Measurements from ENCODE around the gene CEACAM8.

The CEACAM8 gene

GRCh38 chr19:42584466-42584865 lies 10.3 kb downstream of the CEACAM8 start:
- TF ChIP-seq SUZ12 (IDR thresholded peaks at IDR 0.05) = no peak
- TF ChIP-seq BHLHE40 (IDR thresholded peaks at IDR 0.05; ENCODE audit: borderline replicate concordance) = no peak
- no peak for TF ChIP-seq CTBP1 (IDR thresholded peaks at IDR 0.05; ENCODE audit: borderline replicate concordance)
- TF ChIP-seq ZNF384 (IDR thresholded peaks at IDR 0.05) = no peak
- ChIA-PET POLR2A (no interaction called here), CTCF (no interaction called here)
- DNase-seq (ENCODE audit: extremely low spot score) = no peak

GRCh38 chr19:42577016-42577415 lies 17.7 kb downstream of the CEACAM8 start:
- POLR2A ChIA-PET = no interaction called here
- DNase-seq (ENCODE audit: extremely low spot score) = no peak
- TF ChIP-seq PKNOX1 (IDR thresholded peaks at IDR 0.05) = no peak
- TF ChIP-seq FOXA1 (IDR thresholded peaks at IDR 0.05) = no peak
- no peak for TF ChIP-seq ZNF384 (IDR thresholded peaks at IDR 0.05)
- TF ChIP-seq FOXM1 (IDR thresholded peaks at IDR 0.05; ENCODE audit: borderline replicate concordance) = no peak
- TF ChIP-seq FOXK2 (IDR thresholded peaks at IDR 0.05) = no peak
- no peak for TF ChIP-seq NFRKB (IDR thresholded peaks at IDR 0.05)
- TF ChIP-seq BHLHE40 (IDR thresholded peaks at IDR 0.05; ENCODE audit: borderline replicate concordance) = no peak
- CTCF ChIA-PET = interaction anchor here (0.7 kb wide), 1 partner anchor 13 kb away, joined by 3 read pairs; no protein-coding TSS in a partner anchor

DNA sequence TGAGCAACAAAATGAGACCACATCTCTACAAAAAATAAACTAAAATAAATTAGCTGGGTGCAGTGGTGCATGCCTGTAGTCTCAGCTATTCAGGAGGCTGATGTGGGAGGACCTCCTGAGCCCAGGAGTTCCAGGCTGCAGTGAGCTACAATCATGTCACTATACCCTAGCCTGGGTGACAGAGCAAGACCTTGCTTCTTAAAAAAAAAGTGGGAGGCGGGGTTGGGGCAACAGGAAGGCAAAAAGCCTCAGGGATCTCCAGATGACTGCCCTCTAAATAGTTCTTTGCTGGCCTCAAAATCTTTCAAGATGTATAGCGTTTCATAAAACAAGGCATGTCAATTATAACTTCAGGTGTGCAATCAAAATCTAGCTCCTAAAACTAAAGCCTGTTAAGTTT lies 18.5 kb downstream of the CEACAM8 start:
- ChIA-PET CTCF (interaction anchor here (0.7 kb wide), 1 partner anchor 13 kb away, joined by 3 read pairs; no protein-coding TSS in a partner anchor), POLR2A (no interaction called here)
- no peak for TF ChIP-seq L3MBTL2 (conservative IDR thresholded peaks at IDR 0.05)
- TF ChIP-seq FOXK2 (IDR thresholded peaks at IDR 0.05) = no peak
- TF ChIP-seq FOXA1 (IDR thresholded peaks at IDR 0.05) = no peak
- no peak for TF ChIP-seq ZNF384 (IDR thresholded peaks at IDR 0.05)
- no peak for TF ChIP-seq TARDBP (IDR thresholded peaks at IDR 0.05)
- TF ChIP-seq FOXM1 (IDR thresholded peaks at IDR 0.05; ENCODE audit: borderline replicate concordance) = no peak
- TF ChIP-seq HDGF (IDR thresholded peaks at IDR 0.05; ENCODE audit: borderline replicate concordance) = no peak
- no peak for TF ChIP-seq ELF4 (IDR thresholded peaks at IDR 0.05)
- TF ChIP-seq LEF1 (IDR thresholded peaks at IDR 0.05; ENCODE audit: borderline replicate concordance) = no peak
- no peak for TF ChIP-seq SP1 (IDR thresholded peaks at IDR 0.05)
- no peak for TF ChIP-seq ARNT (IDR thresholded peaks at IDR 0.05)
- no peak for TF ChIP-seq SUZ12 (IDR thresholded peaks at IDR 0.05)
- no peak for TF ChIP-seq CTBP1 (IDR thresholded peaks at IDR 0.05; ENCODE audit: borderline replicate concordance)
- no peak for DNase-seq (ENCODE audit: extremely low spot score)

GRCh38 chr19:42573642-42574041 lies 21.1 kb downstream of the CEACAM8 start:
- no peak for DNase-seq (ENCODE audit: extremely low spot score)
- TF ChIP-seq ZNF384 (IDR thresholded peaks at IDR 0.05) = no peak
- no peak for TF ChIP-seq ARNT (IDR thresholded peaks at IDR 0.05)
- TF ChIP-seq PKNOX1 (IDR thresholded peaks at IDR 0.05) = no peak
- no peak for TF ChIP-seq HDGF (IDR thresholded peaks at IDR 0.05; ENCODE audit: borderline replicate concordance)
- TF ChIP-seq LEF1 (IDR thresholded peaks at IDR 0.05; ENCODE audit: borderline replicate concordance) = no peak
- TF ChIP-seq FOXA1 (IDR thresholded peaks at IDR 0.05) = no peak
- no peak for TF ChIP-seq SP1 (IDR thresholded peaks at IDR 0.05)
- no peak for TF ChIP-seq SUZ12 (IDR thresholded peaks at IDR 0.05)
- TF ChIP-seq BHLHE40 (IDR thresholded peaks at IDR 0.05; ENCODE audit: borderline replicate concordance) = no peak
- TF ChIP-seq FOXK2 (IDR thresholded peaks at IDR 0.05) = no peak
- no peak for TF ChIP-seq TARDBP (IDR thresholded peaks at IDR 0.05)
- TF ChIP-seq CTBP1 (IDR thresholded peaks at IDR 0.05; ENCODE audit: borderline replicate concordance) = no peak
- no peak for TF ChIP-seq FOXM1 (IDR thresholded peaks at IDR 0.05; ENCODE audit: borderline replicate concordance)
- no peak for TF ChIP-seq NFRKB (IDR thresholded peaks at IDR 0.05)
- TF ChIP-seq L3MBTL2 (conservative IDR thresholded peaks at IDR 0.05) = no peak
- CTCF ChIA-PET = no interaction called here
- POLR2A ChIA-PET = no interaction called here

GRCh38 chr19:42571116-42571515 lies 23.6 kb downstream of the CEACAM8 start:
- CTCF ChIA-PET = no interaction called here
- no peak for DNase-seq (ENCODE audit: extremely low spot score)
- POLR2A ChIA-PET = no interaction called here
- TF ChIP-seq TARDBP (IDR thresholded peaks at IDR 0.05) (no peak), SUZ12 (IDR thresholded peaks at IDR 0.05) (no peak), PKNOX1 (IDR thresholded peaks at IDR 0.05) (no peak), ZNF384 (IDR thresholded peaks at IDR 0.05) (no peak), BHLHE40 (IDR thresholded peaks at IDR 0.05; ENCODE audit: borderline replicate concordance) (no peak), L3MBTL2 (conservative IDR thresholded peaks at IDR 0.05) (no peak), LEF1 (IDR thresholded peaks at IDR 0.05; ENCODE audit: borderline replicate concordance) (no peak), HDGF (IDR thresholded peaks at IDR 0.05; ENCODE audit: borderline replicate concordance) (no peak), SP1 (IDR thresholded peaks at IDR 0.05) (no peak), ELF4 (IDR thresholded peaks at IDR 0.05) (no peak), NFRKB (IDR thresholded peaks at IDR 0.05) (no peak), FOXM1 (IDR thresholded peaks at IDR 0.05; ENCODE audit: borderline replicate concordance) (no peak), FOXK2 (IDR thresholded peaks at IDR 0.05) (no peak), ARNT (IDR thresholded peaks at IDR 0.05) (no peak), FOXA1 (IDR thresholded peaks at IDR 0.05) (no peak), CTBP1 (IDR thresholded peaks at IDR 0.05; ENCODE audit: borderline replicate concordance) (no peak)

- DNase-seq (ENCODE audit: extremely low spot score) = no peak
- ChIA-PET CTCF (interaction anchor here (1.1 kb wide), 1 partner anchor 66 kb away, joined by 3 read pairs; no protein-coding TSS in a partner anchor), POLR2A (no interaction called here)
- TF ChIP-seq HDGF (IDR thresholded peaks at IDR 0.05; ENCODE audit: borderline replicate concordance) = no peak
Measured at GRCh38 chr19:42569193-42569592, 25.5 kb downstream of the CEACAM8 start.

GRCh38 chr19:42568006-42568405 lies 26.7 kb downstream of the CEACAM8 start:
- POLR2A ChIA-PET = no interaction called here
- DNase-seq (ENCODE audit: extremely low spot score) = no peak
- CTCF ChIA-PET = no interaction called here
- TF ChIP-seq SUZ12 (IDR thresholded peaks at IDR 0.05) (no peak), SP1 (IDR thresholded peaks at IDR 0.05) (no peak), FOXK2 (IDR thresholded peaks at IDR 0.05) (no peak), FOXM1 (IDR thresholded peaks at IDR 0.05; ENCODE audit: borderline replicate concordance) (no peak), BHLHE40 (IDR thresholded peaks at IDR 0.05; ENCODE audit: borderline replicate concordance) (no peak), FOXA1 (IDR thresholded peaks at IDR 0.05) (no peak), PKNOX1 (IDR thresholded peaks at IDR 0.05) (no peak), CTBP1 (IDR thresholded peaks at IDR 0.05; ENCODE audit: borderline replicate concordance) (no peak), LEF1 (IDR thresholded peaks at IDR 0.05; ENCODE audit: borderline replicate concordance) (no peak), ELF4 (IDR thresholded peaks at IDR 0.05) (no peak), ARNT (IDR thresholded peaks at IDR 0.05) (no peak), HDGF (IDR thresholded peaks at IDR 0.05; ENCODE audit: borderline replicate concordance) (no peak), TARDBP (IDR thresholded peaks at IDR 0.05) (no peak), NFRKB (IDR thresholded peaks at IDR 0.05) (no peak), L3MBTL2 (conservative IDR thresholded peaks at IDR 0.05) (no peak), ZNF384 (IDR thresholded peaks at IDR 0.05) (no peak)

Data from HEK293T (cell line).